ENCODE results near the gene PPP1R14C.

PPP1R14C gene

DNA sequence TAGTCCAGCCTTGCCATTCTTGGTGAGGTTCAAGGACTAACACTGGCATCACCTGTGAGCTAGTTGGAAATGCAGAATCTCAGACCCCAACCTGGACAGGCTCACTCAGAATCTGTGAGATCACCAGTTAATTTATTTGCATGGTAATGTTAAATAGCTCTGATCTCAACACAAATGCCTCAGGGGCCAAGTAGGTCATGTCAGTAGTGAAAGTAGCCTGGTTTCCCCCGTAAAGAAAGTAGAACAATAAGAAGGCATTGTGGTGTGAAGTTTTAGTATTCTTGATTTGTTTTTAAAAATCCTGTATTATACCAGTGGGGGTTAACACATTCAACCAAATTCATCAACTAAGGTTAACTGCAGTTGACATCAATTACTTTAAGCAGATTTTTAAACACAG lies 105.5 kb downstream of the PPP1R14C start:
- no peaks in the 10 kb centered on the region for H3K36me3 ChIP-seq (ENCODE audit: control insufficient read depth, insufficient read depth, low read length)
- no peak for DNase-seq (ENCODE audit: low read depth, low spot score)
- WGBS (ENCODE audit: insufficient coverage, insufficient read length) = no CpG with 5 or more reads among the region's 1 CpG
- no peak overlapping the region for H3K4me3 ChIP-seq (ENCODE audit: low read length)
- H3K9me3 ChIP-seq (ENCODE audit: control insufficient read depth, insufficient read depth, low read length) = no peaks in the 10 kb centered on the region
- H3K4me1 ChIP-seq (ENCODE audit: control insufficient read depth, insufficient read depth, low read length) = no peaks in the 10 kb centered on the region
- H3K27me3 ChIP-seq (ENCODE audit: control insufficient read depth, insufficient read depth, low read length) = no peaks in the 10 kb centered on the region
- no peak overlapping the region for H3K27ac ChIP-seq (ENCODE audit: low read length)

DNA sequence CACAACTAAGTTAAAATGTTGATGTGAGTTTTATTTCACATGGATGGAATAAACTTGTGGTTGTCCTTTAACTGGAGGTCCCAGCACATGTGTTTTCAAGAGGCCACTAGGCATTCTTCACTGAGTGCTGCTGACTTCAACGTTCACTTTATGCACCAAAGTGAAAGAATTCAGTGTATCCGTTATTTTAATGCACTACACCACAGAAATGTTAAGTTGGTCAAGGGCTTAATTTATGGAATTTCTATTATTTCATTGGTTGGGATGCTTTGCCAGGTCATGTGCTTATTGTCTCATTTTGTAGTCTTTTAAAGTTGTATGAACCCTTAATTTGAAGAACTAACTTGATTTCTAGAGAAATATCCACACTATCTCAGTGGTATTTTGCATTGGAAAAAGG lies 106.4 kb downstream of the PPP1R14C start:
- Histone ChIP-seq H3K4me3 (ENCODE audit: low read length) (no peak overlapping the region), H3K36me3 (ENCODE audit: control insufficient read depth, insufficient read depth, low read length) (no peaks in the 10 kb centered on the region), H3K27ac (ENCODE audit: low read length) (no peak overlapping the region), H3K4me1 (ENCODE audit: control insufficient read depth, insufficient read depth, low read length) (no peaks in the 10 kb centered on the region), H3K27me3 (ENCODE audit: control insufficient read depth, insufficient read depth, low read length) (no peaks in the 10 kb centered on the region), H3K9me3 (ENCODE audit: control insufficient read depth, insufficient read depth, low read length) (no peaks in the 10 kb centered on the region)
- no CpG with 5 or more reads among the region's 2 CpGs for WGBS (ENCODE audit: insufficient coverage, insufficient read length)
- no peak for DNase-seq (ENCODE audit: low read depth, low spot score)

DNA sequence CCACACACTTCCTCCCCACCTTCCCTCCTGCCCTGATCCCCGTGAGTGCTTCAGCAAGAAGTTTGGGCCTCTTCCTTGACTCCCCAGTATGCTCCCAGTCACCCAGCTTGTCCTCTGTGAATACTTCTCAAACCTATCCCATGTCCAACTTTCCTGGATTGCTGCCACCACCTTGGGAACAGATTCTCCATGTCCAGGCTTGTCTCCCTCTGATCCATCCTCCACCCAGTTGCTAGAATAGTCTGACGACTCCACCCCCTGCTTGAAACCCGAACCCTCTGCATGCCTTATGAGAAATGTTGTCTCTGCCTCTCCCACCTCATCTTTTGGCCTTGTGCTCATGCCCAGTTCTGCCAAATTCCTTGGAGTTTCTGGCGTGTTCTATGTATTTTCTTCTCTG lies 108.0 kb downstream of the PPP1R14C start:
- Histone ChIP-seq H3K27me3 (ENCODE audit: control insufficient read depth, insufficient read depth, low read length) (no peaks in the 10 kb centered on the region), H3K9me3 (ENCODE audit: control insufficient read depth, insufficient read depth, low read length) (no peaks in the 10 kb centered on the region), H3K36me3 (ENCODE audit: control insufficient read depth, insufficient read depth, low read length) (no peaks in the 10 kb centered on the region), H3K27ac (ENCODE audit: low read length) (no peak overlapping the region), H3K4me1 (ENCODE audit: control insufficient read depth, insufficient read depth, low read length) (no peaks in the 10 kb centered on the region), H3K4me3 (ENCODE audit: low read length) (no peak overlapping the region)
- no peak for DNase-seq (ENCODE audit: low read depth, low spot score)
- WGBS (ENCODE audit: insufficient coverage, insufficient read length) = no CpG with 5 or more reads among the region's 4 CpGs

DNA sequence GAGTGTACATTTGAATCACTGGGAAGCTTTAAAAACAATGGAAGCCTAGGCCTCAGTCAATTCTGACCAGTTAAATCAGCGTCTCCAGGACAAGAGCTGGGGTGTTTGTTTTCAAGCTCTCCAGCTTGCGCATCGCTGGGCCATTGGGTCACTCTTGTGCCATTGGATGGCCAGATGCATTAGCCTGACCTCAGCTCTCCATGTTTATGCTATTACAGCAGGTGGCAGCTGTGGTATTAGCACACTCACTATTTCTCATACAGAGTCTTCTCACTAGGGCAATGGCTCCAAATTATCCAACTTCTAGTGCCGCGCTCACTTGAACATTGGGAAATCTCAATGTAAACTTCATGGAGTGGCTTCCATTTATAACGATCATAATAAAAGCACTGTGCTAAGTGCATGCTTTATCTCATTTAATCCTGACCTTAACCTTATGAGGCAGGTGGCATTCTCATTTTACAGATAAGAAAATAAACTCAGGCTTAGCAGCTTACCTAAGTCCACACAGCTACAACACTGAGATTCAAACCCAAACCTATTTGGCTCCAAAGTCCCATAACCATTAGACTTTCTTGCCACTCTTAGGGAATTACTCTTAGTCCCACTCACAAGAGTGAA lies 108.8 kb downstream of the PPP1R14C start:
- no peak for DNase-seq (ENCODE audit: low read depth, low spot score)

DNA sequence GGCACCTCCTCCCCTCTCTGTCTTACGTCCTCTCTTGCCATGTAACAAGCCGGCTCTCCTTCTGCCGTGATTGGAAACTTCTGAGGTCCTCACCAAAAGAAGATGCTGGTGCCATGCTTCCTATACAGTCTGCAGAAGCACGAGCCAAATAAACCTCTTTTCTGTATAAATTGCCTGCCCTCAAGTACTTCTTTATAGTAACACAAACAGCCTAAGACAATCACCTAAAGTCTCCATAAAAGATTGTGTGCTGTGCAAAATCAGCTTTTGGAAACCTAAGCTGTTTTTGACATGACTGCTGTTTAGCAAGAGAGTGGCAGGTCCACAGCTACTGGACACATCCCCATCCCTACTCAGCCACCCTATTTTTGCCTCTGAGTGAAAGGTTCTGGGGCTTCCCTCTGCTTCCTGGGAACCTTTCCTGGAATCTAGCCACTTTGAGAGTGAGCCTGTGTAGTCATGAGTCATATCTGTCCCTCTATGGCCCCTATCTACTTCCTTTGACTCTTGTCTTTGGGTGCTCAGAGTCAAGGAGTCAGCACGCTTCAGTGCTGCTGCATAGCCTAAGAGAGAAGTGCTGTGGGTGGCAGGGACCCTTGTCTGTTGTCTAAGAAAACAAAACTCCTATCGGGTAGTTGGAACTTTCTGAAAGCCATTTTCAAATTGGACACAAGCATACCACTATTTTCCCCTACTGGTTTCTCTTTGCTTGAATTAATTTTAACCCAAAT lies 110.0 kb downstream of the PPP1R14C start:
- DNase-seq (ENCODE audit: low read depth, low spot score) = no peak

More for the DNA sequence above, 108.8 kb downstream of the PPP1R14C start:
- Histone ChIP-seq H3K36me3 (ENCODE audit: control insufficient read depth, insufficient read depth, low read length) (no peaks in the 10 kb centered on the region), H3K4me3 (ENCODE audit: low read length) (no peak overlapping the region), H3K27me3 (ENCODE audit: control insufficient read depth, insufficient read depth, low read length) (no peaks in the 10 kb centered on the region), H3K27ac (ENCODE audit: low read length) (no peak overlapping the region), H3K4me1 (ENCODE audit: control insufficient read depth, insufficient read depth, low read length) (no peaks in the 10 kb centered on the region), H3K9me3 (ENCODE audit: control insufficient read depth, insufficient read depth, low read length) (no peaks in the 10 kb centered on the region)
- WGBS (ENCODE audit: insufficient coverage, insufficient read length) = no CpG with 5 or more reads among the region's 6 CpGs

DNA sequence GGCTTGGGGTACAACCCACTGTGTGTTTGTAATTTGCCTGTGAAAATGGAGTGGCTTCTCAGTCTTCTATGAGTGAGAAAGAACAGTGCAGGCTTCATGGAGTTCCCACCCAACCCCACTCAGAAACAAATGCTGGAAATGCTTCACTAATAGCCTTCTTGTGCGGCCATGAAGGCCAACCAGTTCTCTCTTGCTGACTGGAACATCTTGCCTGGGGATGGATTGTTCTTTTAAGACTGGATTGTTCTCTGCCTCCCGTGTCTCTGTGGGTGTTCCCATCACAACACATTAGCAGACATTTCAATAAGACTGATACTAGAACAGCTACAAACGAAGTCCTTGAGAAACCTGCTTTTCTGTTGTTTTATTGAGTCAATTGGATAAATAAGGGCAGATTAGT lies 110.6 kb downstream of the PPP1R14C start:
- H3K27me3 ChIP-seq (ENCODE audit: control insufficient read depth, insufficient read depth, low read length) = no peaks in the 10 kb centered on the region
- WGBS (ENCODE audit: insufficient coverage, insufficient read length) = no CpG with 5 or more reads among the region's 3 CpGs
- H3K4me1 ChIP-seq (ENCODE audit: control insufficient read depth, insufficient read depth, low read length) = no peaks in the 10 kb centered on the region
- H3K36me3 ChIP-seq (ENCODE audit: control insufficient read depth, insufficient read depth, low read length) = no peaks in the 10 kb centered on the region
- H3K27ac ChIP-seq (ENCODE audit: low read length) = no peak overlapping the region
- H3K4me3 ChIP-seq (ENCODE audit: low read length) = no peak overlapping the region
- DNase-seq (ENCODE audit: low read depth, low spot score) = no peak
- H3K9me3 ChIP-seq (ENCODE audit: control insufficient read depth, insufficient read depth, low read length) = no peaks in the 10 kb centered on the region

More for the DNA sequence above, 110.0 kb downstream of the PPP1R14C start:
- Histone ChIP-seq H3K36me3 (ENCODE audit: control insufficient read depth, insufficient read depth, low read length) (no peaks in the 10 kb centered on the region), H3K4me3 (ENCODE audit: low read length) (no peak overlapping the region), H3K27me3 (ENCODE audit: control insufficient read depth, insufficient read depth, low read length) (no peaks in the 10 kb centered on the region), H3K27ac (ENCODE audit: low read length) (no peak overlapping the region), H3K4me1 (ENCODE audit: control insufficient read depth, insufficient read depth, low read length) (no peaks in the 10 kb centered on the region), H3K9me3 (ENCODE audit: control insufficient read depth, insufficient read depth, low read length) (no peaks in the 10 kb centered on the region)
- no CpG with 5 or more reads among the region's 6 CpGs for WGBS (ENCODE audit: insufficient coverage, insufficient read length)

DNA sequence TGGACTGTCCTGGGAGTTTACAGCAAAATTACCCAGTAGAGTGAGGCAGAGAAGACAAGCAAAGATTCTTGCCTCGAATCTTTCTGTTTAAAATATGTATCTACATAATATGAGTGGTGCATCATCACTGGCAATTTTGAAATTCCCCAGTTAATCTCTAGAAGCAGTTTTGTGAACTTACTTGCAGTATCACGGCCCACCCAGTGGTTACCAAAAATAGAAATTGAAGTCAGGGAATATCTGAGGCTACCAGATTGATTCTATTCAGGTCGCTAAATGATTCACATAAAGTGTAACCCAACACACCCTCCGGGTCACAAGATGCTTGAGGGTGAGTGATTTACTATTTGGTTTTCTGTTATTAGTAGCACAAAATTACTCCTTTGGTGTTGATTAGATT lies 111.9 kb downstream of the PPP1R14C start:
- Histone ChIP-seq H3K27ac (ENCODE audit: low read length) (no peak overlapping the region), H3K27me3 (ENCODE audit: control insufficient read depth, insufficient read depth, low read length) (no peaks in the 10 kb centered on the region), H3K9me3 (ENCODE audit: control insufficient read depth, insufficient read depth, low read length) (no peaks in the 10 kb centered on the region), H3K4me3 (ENCODE audit: low read length) (no peak overlapping the region), H3K4me1 (ENCODE audit: control insufficient read depth, insufficient read depth, low read length) (no peaks in the 10 kb centered on the region), H3K36me3 (ENCODE audit: control insufficient read depth, insufficient read depth, low read length) (no peaks in the 10 kb centered on the region)
- no peak for DNase-seq (ENCODE audit: low read depth, low spot score)
- no CpG with 5 or more reads among the region's 4 CpGs for WGBS (ENCODE audit: insufficient coverage, insufficient read length)

DNA sequence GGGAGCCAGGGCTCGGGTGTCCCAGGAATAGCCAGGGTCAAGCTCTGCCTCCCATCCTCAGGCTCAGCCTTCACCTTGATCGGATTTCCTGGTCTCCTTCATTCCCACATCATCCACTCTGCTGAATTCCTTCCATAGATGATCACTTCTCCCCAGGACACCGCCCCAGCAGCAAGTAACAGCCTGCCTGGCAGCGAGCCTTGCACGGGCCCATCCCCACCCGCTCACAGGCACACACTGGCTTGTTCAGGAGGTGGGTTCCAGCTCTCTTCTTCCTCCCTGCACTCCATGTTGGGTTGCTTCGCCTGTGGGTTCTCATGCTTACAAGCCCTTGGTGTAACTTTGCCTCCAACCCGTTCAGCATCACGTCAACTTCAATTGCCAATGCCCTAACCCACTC lies 113.0 kb downstream of the PPP1R14C start:
- no peak for DNase-seq (ENCODE audit: low read depth, low spot score)
- Histone ChIP-seq H3K4me1 (ENCODE audit: control insufficient read depth, insufficient read depth, low read length) (no peaks in the 10 kb centered on the region), H3K27ac (ENCODE audit: low read length) (no peak overlapping the region), H3K9me3 (ENCODE audit: control insufficient read depth, insufficient read depth, low read length) (no peaks in the 10 kb centered on the region), H3K36me3 (ENCODE audit: control insufficient read depth, insufficient read depth, low read length) (no peaks in the 10 kb centered on the region), H3K27me3 (ENCODE audit: control insufficient read depth, insufficient read depth, low read length) (no peaks in the 10 kb centered on the region), H3K4me3 (ENCODE audit: low read length) (no peak overlapping the region)
- no CpG with 5 or more reads among the region's 9 CpGs for WGBS (ENCODE audit: insufficient coverage, insufficient read length)

DNA sequence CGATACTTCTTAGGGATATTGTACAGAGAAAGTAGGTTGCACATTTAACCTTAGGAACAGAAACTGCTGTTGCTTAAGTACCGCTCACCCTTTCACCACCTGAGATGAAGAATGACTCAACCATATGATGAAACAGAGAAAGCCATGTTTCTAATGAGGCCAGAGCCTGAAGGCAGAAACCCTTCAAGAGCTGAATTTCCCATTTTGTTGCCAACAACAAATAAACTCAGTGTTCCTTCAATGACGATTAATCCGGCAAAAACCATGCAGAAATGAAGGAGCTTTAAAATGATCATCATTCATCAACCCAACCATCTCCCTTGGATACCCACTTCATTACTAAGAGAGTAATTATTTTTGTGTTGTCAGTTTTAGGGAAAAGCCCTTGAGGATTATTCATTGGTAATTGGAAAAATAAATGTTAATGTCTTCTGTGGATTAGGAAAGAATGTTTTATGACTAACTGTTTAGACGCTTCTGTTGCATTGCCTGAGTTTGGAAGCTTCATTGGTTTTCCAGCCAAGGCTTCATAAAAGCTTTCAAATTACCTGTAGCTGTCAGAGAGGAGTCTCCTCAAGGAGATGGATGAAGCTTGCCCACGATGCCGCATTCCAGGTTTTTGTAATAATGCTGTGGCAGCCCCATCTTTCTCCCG lies 113.9 kb downstream of the PPP1R14C start:
- H3K27ac ChIP-seq (ENCODE audit: low read length) = no peak overlapping the region
- no peaks in the 10 kb centered on the region for H3K9me3 ChIP-seq (ENCODE audit: control insufficient read depth, insufficient read depth, low read length)
- no peak overlapping the region for H3K4me3 ChIP-seq (ENCODE audit: low read length)
- no peak for DNase-seq (ENCODE audit: low read depth, low spot score)
- no peaks in the 10 kb centered on the region for H3K36me3 ChIP-seq (ENCODE audit: control insufficient read depth, insufficient read depth, low read length)
- H3K4me1 ChIP-seq (ENCODE audit: control insufficient read depth, insufficient read depth, low read length) = no peaks in the 10 kb centered on the region
- no CpG with 5 or more reads among the region's 8 CpGs for WGBS (ENCODE audit: insufficient coverage, insufficient read length)
- H3K27me3 ChIP-seq (ENCODE audit: control insufficient read depth, insufficient read depth, low read length) = no peaks in the 10 kb centered on the region

DNA sequence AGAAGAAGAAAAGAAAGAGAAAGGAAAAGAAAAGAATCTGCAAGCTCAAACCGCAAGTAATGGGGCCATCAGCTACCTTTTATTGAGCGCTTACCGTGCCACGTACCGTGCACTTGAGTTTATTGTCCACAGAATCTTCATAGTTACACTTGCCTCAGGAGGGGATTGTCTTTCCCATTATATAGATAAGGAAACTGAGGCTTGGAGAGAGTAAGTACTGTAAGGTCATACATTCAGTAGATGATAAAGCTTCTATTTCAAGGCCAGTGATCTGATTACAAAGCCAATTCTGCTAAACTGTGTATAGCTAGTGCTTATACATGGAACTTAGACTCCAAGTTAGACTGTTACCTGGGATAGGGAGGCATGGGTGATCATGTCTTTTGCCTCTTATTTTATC lies 115.5 kb downstream of the PPP1R14C start:
- no peaks in the 10 kb centered on the region for H3K36me3 ChIP-seq (ENCODE audit: control insufficient read depth, insufficient read depth, low read length)
- H3K4me1 ChIP-seq (ENCODE audit: control insufficient read depth, insufficient read depth, low read length) = peaks cover 2% of the 10 kb centered on the region
- WGBS (ENCODE audit: insufficient coverage, insufficient read length) = no CpG with 5 or more reads among the region's 5 CpGs
- no peaks in the 10 kb centered on the region for H3K27me3 ChIP-seq (ENCODE audit: control insufficient read depth, insufficient read depth, low read length)
- no peak overlapping the region for H3K27ac ChIP-seq (ENCODE audit: low read length)
- H3K9me3 ChIP-seq (ENCODE audit: control insufficient read depth, insufficient read depth, low read length) = no peaks in the 10 kb centered on the region
- no peak for DNase-seq (ENCODE audit: low read depth, low spot score)
- H3K4me3 ChIP-seq (ENCODE audit: low read length) = no peak overlapping the region

All from iPS DF 6.9 (cell line).